Loucy (cell line): ENCODE data around the gene TNS2.

Experiments
- H2AFZ ChIP-seq: fragments of 200-600 bp; sonication (generic); 2 replicates; pipeline ENCODE4 v1.6.0; 2016; ENCODE audit warnings: antibody characterized with exemption, mild to moderate bottlenecking, low read length, moderate library complexity
- H3F3A ChIP-seq: fragments of 200-600 bp; 2 replicates; pipeline ENCODE4 v1.6.0; 2016; ENCODE audit warnings: antibody characterized with exemption, low read depth, mild to moderate bottlenecking
- H3K27me3 ChIP-seq: fragments of 200-600 bp; sonication (generic); 2 replicates; pipeline ENCODE4 v1.6.1; 2014; ENCODE audit warnings: low read length, mild to moderate bottlenecking; ENCODE audit not compliant: insufficient read depth, poor library complexity, severe bottlenecking
- H3K36me3 ChIP-seq: fragments of 200-600 bp; sonication (generic); 2 replicates; pipeline ENCODE4 v1.6.1; 2016; ENCODE audit warnings: low read length; ENCODE audit not compliant: insufficient read depth
- H3K4me1 ChIP-seq: fragments of 200-600 bp; sonication (generic); 2 replicates; pipeline ENCODE4 v1.5.1; 2014; ENCODE audit warnings: low read length, mild to moderate bottlenecking; ENCODE audit not compliant: insufficient read depth, poor library complexity, severe bottlenecking
- H3K4me2 ChIP-seq: fragments of 200-600 bp; sonication (generic); 2 replicates; pipeline ENCODE4 v1.6.0; 2014; ENCODE audit warnings: antibody characterized with exemption, low read length, low read depth, mild to moderate bottlenecking; ENCODE audit not compliant: poor library complexity, severe bottlenecking
- H3K4me3 ChIP-seq: fragments of 200-600 bp; sonication (generic); 2 replicates; pipeline ENCODE4 v1.5.1; 2014; ENCODE audit warnings: low read length, mild to moderate bottlenecking, mixed read lengths; ENCODE audit not compliant: poor library complexity, severe bottlenecking
- H3K79me2 ChIP-seq: fragments of 200-600 bp; sonication (generic); 2 replicates; pipeline ENCODE4 v1.6.1; 2014; ENCODE audit warnings: low read length; ENCODE audit not compliant: insufficient read depth
- H3K9ac ChIP-seq: fragments of 200-600 bp; sonication (generic); 2 replicates; pipeline ENCODE4 v1.6.0; 2014; ENCODE audit warnings: mild to moderate bottlenecking, low read depth, low read length, moderate library complexity; ENCODE audit not compliant: poor library complexity, severe bottlenecking
- H3K9me2 ChIP-seq: fragments of 200-600 bp; sonication (generic); replicated peaks from 2 replicates; pipeline ENCODE4 v1.6.1; 2016; ENCODE audit warnings: low read depth, low read length, mixed read lengths
- H3K9me3 ChIP-seq: fragments of 200-600 bp; sonication (generic); 2 replicates; pipeline ENCODE4 v1.6.1; 2014; ENCODE audit warnings: mild to moderate bottlenecking, antibody characterized with exemption, low read length, low read depth; ENCODE audit not compliant: insufficient read depth
- H4K20me1 ChIP-seq: fragments of 200-600 bp; sonication (generic); 2 replicates; pipeline ENCODE4 v1.6.0; 2014; ENCODE audit warnings: antibody characterized with exemption, low read length, mild to moderate bottlenecking; ENCODE audit not compliant: insufficient read depth, poor library complexity, severe bottlenecking
- CTCF ChIP-seq: fragments of 200-600 bp; sonication (generic); conservative IDR thresholded peaks from 2 replicates; pipeline ENCODE4 v1.5.1; 2014; ENCODE audit warnings: mild to moderate bottlenecking, antibody characterized with exemption, low read length
- EZH2phosphoT487 ChIP-seq: fragments of 200-600 bp; IDR thresholded peaks from 2 replicates; pipeline ENCODE4 v1.6.1; 2018; ENCODE audit warnings: antibody characterized with exemption, mild to moderate bottlenecking, moderate library complexity, borderline replicate concordance

TNS2 gene

GRCh38 chr12:53053218-53054111, 3.6 kb downstream of the TNS2 start:
- H3K27me3 ChIP-seq, result no peaks in the 10 kb centered on the region
- no peaks in the 10 kb centered on the region for H3K79me2 ChIP-seq
- peak overlapping the region; percentile 87 for H3K4me2 ChIP-seq
- H3F3A ChIP-seq, result no peaks in the 10 kb centered on the region
- H3K9ac ChIP-seq, result peak overlapping the region; percentile 48
- peak overlapping the region; percentile 100 for H2AFZ ChIP-seq
- H3K36me3 ChIP-seq, result no peaks in the 10 kb centered on the region
- H3K4me3 ChIP-seq, result peak overlapping the region; percentile 94
- H3K4me1 ChIP-seq, result peaks cover 14% of the 10 kb centered on the region
- H3K9me3 ChIP-seq, result no peaks in the 10 kb centered on the region
- no peak for TF ChIP-seq EZH2phosphoT487
- peak; percentile 81 for TF ChIP-seq CTCF
- no peaks in the 10 kb centered on the region for H3K9me2 ChIP-seq
- no peaks in the 10 kb centered on the region for H4K20me1 ChIP-seq

- H3K9ac ChIP-seq, result peak overlapping the region; percentile 48
- H3K4me1 ChIP-seq, result peaks cover 14% of the 10 kb centered on the region
- H2AFZ ChIP-seq, result peak overlapping the region; percentile 100
These were observed 4.4 kb downstream of the TNS2 start for GRCh38 chr12:53054112-53054878.

More at GRCh38 chr12:53054112-53054878, 4.4 kb downstream of the TNS2 start:
- H3K36me3 ChIP-seq, result no peaks in the 10 kb centered on the region
- no peaks in the 10 kb centered on the region for H3K79me2 ChIP-seq
- peak overlapping the region; percentile 94 for H3K4me3 ChIP-seq
- H4K20me1 ChIP-seq, result no peaks in the 10 kb centered on the region
- no peaks in the 10 kb centered on the region for H3K9me3 ChIP-seq
- peak overlapping the region; percentile 87 for H3K4me2 ChIP-seq
- TF ChIP-seq CTCF, result no peak
- no peak for TF ChIP-seq EZH2phosphoT487
- H3K9me2 ChIP-seq, result no peaks in the 10 kb centered on the region
- no peaks in the 10 kb centered on the region for H3F3A ChIP-seq
- no peaks in the 10 kb centered on the region for H3K27me3 ChIP-seq
